Activated CD4-positive, alpha-beta T cell treated with anti-CD3 and anti-CD28 coated beads for 1 hour (primary cell): ENCODE measurements around the gene KIFC3.
"Not testable (repeated sequence)": the region's sequence is repeated elsewhere in the genome, so short reads cannot be mapped to it uniquely, and the experiment has no call there.

Experiments used
- DNase-seq: peaks from one replicate; pipeline ENCODE4 v3.0.0-alpha.2; 2020

The KIFC3 gene

GRCh38 chr16:57801809-57802340 lies 416 bp downstream of the KIFC3 start:
- DNase-seq = no peak

GRCh38 chr16:57801098-57801808 lies 1.0 kb downstream of the KIFC3 start:
- no peak for DNase-seq

DNA sequence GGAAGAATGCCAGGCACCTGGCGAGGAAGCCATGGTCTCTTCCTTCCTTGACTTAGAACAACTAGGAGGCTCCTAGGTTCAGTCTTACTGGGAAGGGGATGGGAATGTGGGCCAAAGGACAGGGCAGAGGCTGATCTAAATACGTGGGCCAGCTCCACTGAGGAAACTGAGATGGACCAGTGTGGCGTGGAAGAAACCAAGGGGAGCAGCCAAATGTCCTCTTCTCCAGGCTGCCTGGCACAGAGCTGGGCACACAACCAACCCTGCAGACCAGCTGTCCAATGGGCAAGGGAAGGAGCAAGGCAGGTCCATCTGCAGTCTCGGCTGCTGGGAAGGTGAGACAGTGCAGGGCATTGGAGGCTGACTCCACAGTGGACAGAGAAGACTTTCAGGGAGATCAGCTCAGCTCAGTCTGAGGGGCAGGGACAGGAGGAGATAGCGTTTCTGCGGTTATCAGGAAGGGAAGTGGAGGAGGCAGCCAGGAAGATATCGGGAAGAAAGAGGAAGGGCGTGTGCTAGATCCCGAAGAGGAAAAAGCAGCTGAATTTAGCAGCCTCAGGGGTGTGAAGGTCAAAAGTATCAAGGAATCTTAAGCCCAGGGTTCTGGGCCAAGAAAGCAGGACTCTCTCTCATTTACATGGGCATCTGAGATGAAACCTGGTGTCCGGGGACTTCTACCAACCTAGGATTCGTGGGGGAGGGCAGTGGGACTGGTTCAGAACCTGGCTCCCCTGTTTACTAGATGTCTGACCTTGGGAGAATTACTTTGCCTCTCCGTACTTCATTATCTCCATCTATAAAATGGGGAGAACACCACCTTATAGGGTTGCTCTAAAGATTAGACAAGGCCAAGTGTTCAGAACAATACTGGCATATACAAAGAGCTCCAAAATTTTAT lies 1.8 kb downstream of the KIFC3 start:
- no peak for DNase-seq

DNA sequence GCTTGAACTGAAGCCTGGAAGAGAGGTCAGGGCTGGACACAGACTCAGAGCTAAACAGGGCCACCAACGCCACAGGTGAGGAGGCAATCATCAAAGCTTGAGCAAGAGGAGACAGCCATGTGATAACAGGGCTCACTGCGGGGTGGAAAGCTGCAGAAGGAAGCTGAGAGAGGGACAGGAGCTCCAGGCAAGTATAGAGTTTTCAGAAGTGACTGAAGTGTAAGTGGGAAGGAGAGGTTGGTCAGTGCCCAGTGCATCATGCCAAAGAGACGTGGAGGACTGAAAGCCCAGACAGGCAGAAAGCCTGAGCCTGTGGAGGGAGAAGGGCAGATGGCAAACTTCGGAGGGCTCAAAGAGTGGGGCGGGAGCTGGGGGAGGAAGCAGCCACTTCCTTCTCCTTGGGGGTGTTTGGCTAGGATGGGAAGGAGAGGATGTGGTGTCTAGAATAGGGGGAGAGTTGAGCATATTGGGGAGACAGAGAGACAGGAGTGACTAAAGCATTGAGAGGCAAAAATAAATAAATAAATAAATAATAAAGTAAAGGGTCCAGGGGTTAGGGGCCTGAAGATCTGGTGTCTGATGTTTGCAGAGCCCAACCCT lies 2.6 kb downstream of the KIFC3 start:
- DNase-seq = no peak

GRCh38 chr16:57798953-57799599 lies 3.2 kb downstream of the KIFC3 start:
- no peak for DNase-seq

DNA sequence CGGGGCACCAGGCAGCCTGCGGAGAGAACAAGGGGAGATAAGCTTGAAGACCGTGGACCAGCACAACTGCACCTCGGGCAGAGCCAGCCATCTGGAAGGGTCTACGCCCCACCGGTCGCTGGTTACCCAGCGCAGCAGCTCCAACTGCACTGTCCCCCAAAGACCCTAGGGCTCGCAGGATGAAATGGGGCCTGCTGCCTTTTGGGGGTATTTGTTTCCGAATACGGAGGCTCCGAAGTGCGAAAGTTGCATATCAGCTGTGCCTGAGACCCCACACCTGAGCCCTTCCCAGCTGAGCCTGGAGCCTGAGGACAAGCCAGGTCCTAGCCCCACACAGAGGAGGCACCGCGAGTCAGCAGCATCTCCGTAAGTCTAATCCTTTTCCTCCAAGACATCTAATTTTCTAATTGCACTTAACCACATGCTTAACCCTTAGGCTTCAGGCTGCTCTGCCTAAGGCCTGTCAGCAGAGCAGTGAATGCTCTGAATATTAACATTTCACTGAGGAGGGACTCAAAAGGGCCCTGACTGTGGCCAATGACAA lies 4.0 kb downstream of the KIFC3 start:
- no peak for DNase-seq

- no peak for DNase-seq
Observed at GRCh38 chr16:57797526-57798266, 4.6 kb downstream of the KIFC3 start.

DNA sequence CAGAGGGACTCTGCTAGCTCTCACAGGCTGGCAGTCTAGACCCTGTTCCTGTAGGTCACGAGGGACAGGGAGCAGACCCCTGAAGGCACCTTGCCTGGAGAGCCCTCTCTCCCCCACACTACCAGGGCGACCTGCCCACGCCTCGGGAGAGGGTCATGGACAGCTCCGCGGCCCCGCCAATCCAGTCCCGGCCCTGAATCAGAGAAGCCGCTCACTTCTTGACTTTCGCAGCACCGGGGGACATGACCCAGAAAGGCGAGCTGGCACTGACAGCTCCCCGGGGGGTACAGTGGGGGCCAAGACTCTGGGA lies 5.1 kb downstream of the KIFC3 start:
- DNase-seq = no peak

DNA sequence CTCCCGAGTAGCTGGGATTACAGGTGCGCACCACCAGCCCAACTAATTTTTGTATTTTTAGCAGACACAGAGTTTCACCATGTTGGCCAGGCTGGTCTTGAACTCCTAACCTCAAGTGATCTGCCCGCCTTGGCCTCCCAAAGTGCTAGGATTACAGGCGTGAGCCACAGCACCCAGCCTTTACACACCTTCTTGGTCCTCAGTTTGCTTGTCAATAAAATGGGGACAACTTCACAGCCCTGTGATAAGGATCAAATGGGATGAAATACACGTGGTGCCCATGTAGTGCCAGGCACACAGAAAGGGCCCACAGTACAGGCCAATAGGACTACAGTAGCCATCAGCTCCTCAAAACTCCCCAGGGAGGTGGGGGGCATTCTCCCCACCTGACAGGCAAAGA lies 6.3 kb downstream of the KIFC3 start:
- not testable (repeated sequence) for DNase-seq

DNA sequence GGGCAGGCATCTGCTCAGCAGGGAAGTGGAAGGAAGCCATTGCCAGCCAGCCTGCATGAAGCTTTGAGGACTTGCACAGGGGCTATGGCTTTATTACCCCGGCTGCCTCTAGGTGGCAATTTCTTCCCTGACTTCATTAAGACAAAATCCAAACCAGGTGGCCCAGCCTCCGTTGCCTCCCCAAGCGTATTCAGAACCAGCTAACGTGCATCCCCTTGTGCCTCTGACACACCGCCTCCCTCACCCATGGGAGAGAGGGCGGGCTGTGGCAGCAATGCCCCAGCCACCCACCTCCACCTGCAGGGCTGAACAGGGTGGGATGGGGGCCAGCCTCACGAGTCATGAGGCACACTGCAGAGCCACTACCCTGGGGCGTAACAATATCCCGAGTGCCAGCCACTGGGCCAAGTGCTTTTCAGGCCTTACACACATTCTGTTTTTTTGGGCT lies 6.8 kb downstream of the KIFC3 start:
- DNase-seq = no peak

GRCh38 chr16:57794849-57795430 lies 7.4 kb downstream of the KIFC3 start:
- no peak for DNase-seq

DNA sequence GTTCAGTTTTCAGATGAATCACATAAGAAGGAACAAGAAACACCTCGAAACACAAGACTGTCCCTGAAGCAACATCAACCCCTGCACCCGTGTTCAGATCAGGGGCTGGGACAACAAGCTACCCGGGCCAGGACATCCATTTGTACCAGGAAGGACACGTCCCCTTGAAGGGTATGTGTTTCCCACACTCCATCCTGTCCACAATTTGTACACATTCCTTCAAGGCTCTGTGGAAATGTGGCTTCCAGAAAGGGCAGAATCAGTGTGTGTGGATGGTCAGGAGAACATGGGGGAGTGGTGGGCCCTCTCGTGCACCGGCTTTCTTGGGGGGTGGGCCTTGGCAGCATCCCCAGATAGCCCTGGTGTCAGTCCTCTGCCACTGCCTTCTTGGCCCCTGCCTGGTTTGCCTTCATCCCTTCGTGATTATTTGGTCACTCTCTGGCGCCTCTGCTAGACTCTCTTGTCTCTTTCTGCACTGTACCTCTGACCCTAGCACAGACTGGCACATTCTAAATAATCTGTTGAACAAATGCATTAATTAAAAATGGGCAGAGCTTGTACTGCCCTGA lies 10.3 kb downstream of the KIFC3 start:
- no peak for DNase-seq

GRCh38 chr16:57791195-57791892 lies 10.9 kb downstream of the KIFC3 start:
- no peak for DNase-seq

- no peak for DNase-seq
Observed at GRCh38 chr16:57788951-57789350, 13.3 kb downstream of the KIFC3 start.

- no peak for DNase-seq
Observed at GRCh38 chr16:57788252-57788841, 13.9 kb downstream of the KIFC3 start.

DNA sequence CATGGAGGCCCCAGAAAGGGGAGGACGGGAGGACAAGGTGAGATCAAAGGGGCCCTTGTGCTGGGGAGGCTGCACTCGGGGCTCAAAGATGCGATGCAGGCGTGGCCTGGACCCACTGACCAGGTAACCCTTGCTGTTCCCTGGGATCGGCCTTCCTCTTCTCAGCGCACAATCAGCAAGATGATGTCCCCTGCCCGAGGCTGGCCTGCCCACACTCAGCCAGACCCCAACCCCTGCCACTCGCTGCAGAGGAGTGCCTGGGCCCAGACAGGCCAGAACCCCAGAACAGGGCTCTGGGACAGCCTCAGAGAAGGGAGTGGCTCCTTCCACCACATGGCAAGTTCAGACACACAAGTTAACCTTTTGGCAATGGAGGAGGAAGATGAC lies 14.8 kb downstream of the KIFC3 start:
- DNase-seq = no peak

DNA sequence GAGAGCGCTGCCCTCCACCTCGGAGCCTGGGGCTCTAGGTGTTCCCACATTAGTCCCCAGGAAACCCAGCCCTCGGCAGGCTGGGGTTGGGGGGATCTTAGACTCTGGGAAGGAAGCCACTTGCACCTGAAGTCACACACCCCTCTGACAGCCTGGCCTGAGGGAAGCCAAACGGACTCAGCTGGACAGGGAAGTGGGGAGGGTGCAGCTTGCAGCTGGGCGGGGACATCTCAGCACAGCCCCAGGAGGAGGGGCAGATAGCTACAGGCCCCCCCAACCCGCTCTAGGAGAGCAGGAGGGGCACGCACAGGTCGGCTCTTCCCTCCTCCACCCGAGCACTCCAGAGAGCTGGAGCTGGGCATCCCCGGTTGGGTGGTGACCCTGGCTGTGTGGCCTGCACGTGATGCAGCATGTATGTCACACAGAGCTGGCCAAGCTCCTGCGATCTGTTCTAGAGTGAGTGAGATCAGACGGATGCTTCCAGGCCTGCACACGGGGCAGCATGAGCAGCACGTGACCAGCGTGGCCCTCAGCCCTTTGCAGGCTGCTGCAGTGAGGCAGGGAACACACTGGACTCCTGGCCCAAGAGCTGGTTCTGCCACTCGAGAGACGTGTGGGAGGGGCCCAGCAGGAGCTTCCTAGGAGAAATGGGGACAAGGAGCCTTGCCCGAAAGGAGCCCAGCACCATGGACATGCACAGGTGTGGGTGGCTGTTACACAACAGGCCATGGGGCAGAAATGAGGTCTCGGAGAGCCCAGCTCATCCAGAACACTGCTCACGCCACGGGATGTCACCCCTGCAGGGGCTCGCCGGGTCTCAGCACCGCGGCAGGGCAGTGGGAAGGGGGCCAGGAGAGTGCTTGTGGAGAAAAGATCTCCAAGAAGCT lies 15.4 kb downstream of the KIFC3 start:
- no peak for DNase-seq

DNA sequence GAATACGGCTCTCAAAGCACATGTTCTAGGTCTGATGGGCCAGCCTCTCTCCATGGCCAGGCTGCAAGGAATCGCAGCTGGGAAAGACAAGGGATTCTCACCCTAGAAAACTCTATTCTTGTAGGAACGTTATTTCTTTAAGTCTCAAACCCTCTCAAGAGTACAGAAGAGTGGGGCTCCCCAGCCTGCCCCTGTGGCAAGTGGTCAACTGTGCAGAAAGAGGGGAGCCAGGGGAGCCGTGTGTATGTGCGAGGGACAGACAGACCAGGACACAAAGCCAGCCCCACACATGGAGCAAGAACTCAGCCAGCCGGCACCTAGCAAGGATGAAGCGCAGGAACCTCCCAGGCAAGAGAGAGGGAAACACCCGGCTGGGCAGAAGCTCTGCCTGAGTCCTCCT lies 16.4 kb downstream of the KIFC3 start:
- no peak for DNase-seq

- DNase-seq = no peak
Observed at GRCh38 chr16:57785385-57785784, 16.9 kb downstream of the KIFC3 start.
